K562 (cell line): ENCODE results near the gene SEZ6L. TPM values are rescaled to one million over a fixed set of nuclear protein-coding genes. Genes with fewer than 3 reads are reported as not detected.

Experiments used
- ATAC-seq: fragments of 200-7000 bp; cut with Tn5 transposase; 3 replicates; pipeline ENCODE4 v1.9.1; 2020; ENCODE audit warnings: moderate library complexity
- BruUV-seq: library from RNA; stranded (reverse); fragments of 400-500 nt; replicated peaks from 2 replicates; lab custom pipeline; 2021; lab: Mats Ljungman, UMichigan
- CTCF ChIA-PET: fragments of 300-600 bp; formaldehyde crosslinking; extraction: SDS; loops from one replicate; lab custom pipeline; 2021; ENCODE audit warnings: low intra/inter-chr PET ratio; lab: Yijun Ruan, JAX
- POLR2A ChIA-PET: fragments of 300-600, 350-650 bp; sonication (Branson Sonifier 250); formaldehyde crosslinking; extraction: SDS; loops from one replicate; lab custom pipeline; 2021; ENCODE audit warnings: antibody characterized with exemption, inconsistent platforms; lab: Yijun Ruan, JAX
- DNase-seq, 4 experiments: peaks; one replicate each; pipeline versions ENCODE4 v3.0.0 to v3.0.0-alpha.2; 2011 to 2018; ENCODE audit warnings: low spot score in 3 of 4, mixed read lengths in 3 of 4; ENCODE audit errors: extremely low read depth in 1 of 4
- FAIRE-seq: peaks from 2 replicates; lab custom pipeline; 2011; peaks lifted over from hg19 to GRCh38; lab: Jason Lieb, UNC
- H2AFZ ChIP-seq: 2 replicates; pipeline ENCODE4 v1.6.0; 2011; ENCODE audit warnings: low read depth, low read length, control low read depth, inconsistent platforms
- H3K27ac ChIP-seq: fragments of 200-600 bp; 3 replicates; pipeline ENCODE4 v1.8.0; 2011; ENCODE audit warnings: low read depth, mild to moderate bottlenecking, control low read depth, inconsistent platforms, low read length, moderate library complexity, mixed read lengths; ENCODE audit errors: extremely low read depth
- H3K27me3 ChIP-seq, 2 experiments: fragments of 300-600 bp in 1 of 2; 2 replicates in 1 of 2; 3 replicates in 1 of 2; pipeline versions ENCODE4 v1.6.0 to v1.8.0; 2011; ENCODE audit warnings: inconsistent platforms in 2 of 2, low read length in 2 of 2, mild to moderate bottlenecking in 1 of 2, mixed read lengths in 1 of 2, moderate library complexity in 1 of 2; ENCODE audit not compliant: control insufficient read depth in 2 of 2, insufficient read depth in 2 of 2
- H3K36me3 ChIP-seq: fragments of 300-600 bp; 3 replicates; pipeline ENCODE4 v1.8.0; 2011; ENCODE audit warnings: mild to moderate bottlenecking, low read length, inconsistent platforms; ENCODE audit not compliant: control insufficient read depth, insufficient read depth
- H3K4me1 ChIP-seq, 2 experiments: fragments of 200-600 bp in 1 of 2; replicated peaks in 1 of 2; 2 replicates in 1 of 2; 3 replicates in 1 of 2; pipeline versions ENCODE4 v1.5.1 to v1.8.0; 2011; ENCODE audit warnings: inconsistent platforms in 2 of 2, low read length in 2 of 2, mild to moderate bottlenecking in 1 of 2, mixed read lengths in 1 of 2, moderate library complexity in 1 of 2; ENCODE audit not compliant: control insufficient read depth in 2 of 2, insufficient read depth in 2 of 2
- H3K4me2 ChIP-seq: 2 replicates; pipeline ENCODE4 v1.6.1; 2011; ENCODE audit warnings: low read length, control low read depth, inconsistent platforms, mixed read lengths; ENCODE audit not compliant: insufficient read depth
- H3K4me3 ChIP-seq: fragments of 200-600 bp; sonication (generic), shearing (Covaris generic); 2 replicates; pipeline ENCODE4 v1.5.1; 2016; ENCODE audit warnings: control low read depth, inconsistent platforms
- H3K79me2 ChIP-seq: fragments of 200-600 bp; 3 replicates; pipeline ENCODE4 v1.8.0; 2011; ENCODE audit warnings: low read length, inconsistent platforms; ENCODE audit not compliant: control insufficient read depth, insufficient read depth
- H3K9ac ChIP-seq, 2 experiments: 2 replicates each; pipeline versions ENCODE4 v1.6.0 to v1.6.1; 2011; ENCODE audit warnings: low read depth in 2 of 2, low read length in 2 of 2, control low read depth in 1 of 2, inconsistent platforms in 1 of 2, mild to moderate bottlenecking in 1 of 2, mixed read lengths in 1 of 2; ENCODE audit not compliant: insufficient read depth in 1 of 2
- H3K9me1 ChIP-seq: one replicate; pipeline ENCODE4 v1.6.0; 2011; ENCODE audit warnings: inconsistent platforms, mild to moderate bottlenecking, low read length, moderate library complexity; ENCODE audit not compliant: control insufficient read depth, insufficient read depth
- H3K9me3 ChIP-seq: replicated peaks from 2 replicates; pipeline ENCODE4 v1.5.1; 2011; ENCODE audit warnings: low read depth, low read length, inconsistent platforms; ENCODE audit not compliant: control insufficient read depth, insufficient read depth
- H4K20me1 ChIP-seq: replicated peaks from 2 replicates; pipeline ENCODE4 v1.6.1; 2011; ENCODE audit warnings: low read length, inconsistent platforms, mixed read lengths; ENCODE audit not compliant: control insufficient read depth, insufficient read depth
- DMBX1 ChIP-seq: fragments of 250-450 bp; sonication (Bioruptor Pico); IDR thresholded peaks from 2 replicates; pipeline ENCODE4 v1.8.0; 2022; ENCODE audit warnings: inconsistent platforms, mild to moderate bottlenecking, moderate library complexity, borderline replicate concordance
- FIP1L1 ChIP-seq: fragments of 200-400 bp; formaldehyde crosslinking; IDR thresholded peaks from 2 replicates; pipeline ENCODE4 v1.6.1; 2018; ENCODE audit warnings: mild to moderate bottlenecking, low read depth, low read length; ENCODE audit not compliant: poor library complexity, severe bottlenecking
- GATA2 ChIP-seq: sonication (generic); formaldehyde crosslinking; IDR thresholded peaks from 2 replicates; pipeline ENCODE4 v1.4.0; 2020; ENCODE audit warnings: mild to moderate bottlenecking, missing genetic modification reagents
- HNRNPL ChIP-seq: fragments of 200-400 bp; formaldehyde crosslinking; IDR thresholded peaks from 2 replicates; pipeline ENCODE4 v1.6.1; 2017; ENCODE audit warnings: low read depth, mild to moderate bottlenecking, low read length
- KLF10 ChIP-seq: fragments of 250-450 bp; sonication (Bioruptor Pico); IDR thresholded peaks from 2 replicates; pipeline ENCODE4 v1.6.1; 2021; ENCODE audit warnings: matching md5 sums
- RHOXF2B ChIP-seq: fragments of 250-450 bp; sonication (Bioruptor Pico); conservative IDR thresholded peaks from 2 replicates; pipeline ENCODE4 v1.5.1; 2021
- TCF3 ChIP-seq: sonication (generic); formaldehyde crosslinking; IDR thresholded peaks from 2 replicates; pipeline ENCODE4 v1.4.0; 2020; ENCODE audit warnings: mild to moderate bottlenecking, missing genetic modification reagents
- TFAP4 ChIP-seq: sonication (generic); formaldehyde crosslinking; IDR thresholded peaks from 2 replicates; pipeline ENCODE4 v1.8.0; 2022; ENCODE audit warnings: missing genetic modification reagents, mild to moderate bottlenecking, moderate library complexity, borderline replicate concordance
- ZNF316 ChIP-seq: fragments of 450-650 bp; IDR thresholded peaks from 2 replicates; pipeline ENCODE4 v1.6.1; 2016
- ZNF354B ChIP-seq: fragments of 250-450 bp; sonication (Bioruptor Pico); IDR thresholded peaks from 2 replicates; pipeline ENCODE4 v1.4.0; 2020
- ZNF717 ChIP-seq: fragments of 250-450 bp; sonication (Bioruptor Pico); IDR thresholded peaks from 2 replicates; pipeline ENCODE4 v1.5.0; 2021
- ZZZ3 ChIP-seq: fragments of 450-650 bp; IDR thresholded peaks from 2 replicates; pipeline ENCODE4 v1.6.1; 2016; ENCODE audit warnings: antibody characterized with exemption, mild to moderate bottlenecking, moderate library complexity
- WGBS: fragments of 100-300 bp; shearing (Covaris generic); methylation state at CpG from one replicate; pipeline ENCODE4 v1.1.6; 2016; ENCODE audit warnings: low coverage, mixed read lengths; ENCODE audit not compliant: insufficient coverage; ENCODE audit errors: missing lambda C conversion rate; 5-methylcytosine and 5-hydroxymethylcytosine counted together
- in situ Hi-C: fragments of 300-500 bp; cut with MboI; formaldehyde crosslinking; loops from 4 replicates; pipeline ENCODE4 v1.15.0; 2018; ENCODE audit warnings: inconsistent platforms, mixed read lengths
- intact Hi-C: fragments of 100-400 bp; cut with micrococcal nuclease; formaldehyde crosslinking; loops from 2 replicates; pipeline ENCODE4 v1.14.2; 2022
- polyA plus RNA-seq, 8 experiments: library from polyadenylated mRNA; depleted of rRNA in 4 of 8; stranded (reverse) in 5 of 8; unstranded in 3 of 8; fragments of >200 nt; fragmentation: Nextera tagmentation in 2 of 8; fragmentation: Illumina TruSeq in 1 of 8; extraction: Ambion mirVana in 2 of 8; extraction: Trizol in 1 of 8; gene quantifications; 2 replicates each; pipeline versions ENCODE4 v1.2.1 to v1.2.3, GENCODE V29; 2011 to 2014; ENCODE audit warnings: inconsistent platforms in 1 of 8, missing spikeins in 1 of 8
- total RNA-seq, 7 experiments: library from RNA; depleted of rRNA in 6 of 7; stranded (reverse); fragments of >200 nt in 6 of 7; fragmentation: Illumina TruSeq in 2 of 7; extraction: Trizol in 2 of 7; gene quantifications; 2 replicates each; pipeline versions ENCODE4 v1.2.1 to v1.2.3, GENCODE V29; 2011 to 2021; ENCODE audit warnings: low replicate concordance in 1 of 7

The SEZ6L gene
- total and polyA plus RNA-seq, 9 of the 15 experiments (the other 6 are each of a cell fraction or from before 2014, with no cell fraction given), result not detected

- no peak for FAIRE-seq
- no peak for DNase-seq
- WGBS, result 0% methylated on average over 6 of the region's 6 CpGs
These were observed 102.2 kb downstream of the SEZ6L start for GRCh38 chr22:26271427-26271826.

More at GRCh38 chr22:26271427-26271826, 102.2 kb downstream of the SEZ6L start:
- ATAC-seq, result no peak
- no peak overlapping the region for H3K4me3 ChIP-seq
- CTCF ChIA-PET, result no interaction called here
- no peak overlapping the region for H3K4me2 ChIP-seq
- no peaks in the 10 kb centered on the region for H3K27me3 ChIP-seq
- H3K4me1 ChIP-seq, result no peaks in the 10 kb centered on the region
- no peaks in the 10 kb centered on the region for H3K79me2 ChIP-seq
- POLR2A ChIA-PET, result no interaction called here
- intact Hi-C loops, result no loop called here
- no peaks in the 10 kb centered on the region for H3K9me3 ChIP-seq
- in situ Hi-C loops, result no loop called here
- no peaks in the 10 kb centered on the region for H3K36me3 ChIP-seq
- TF ChIP-seq HNRNPL, result no peak
- no peak for TF ChIP-seq TFAP4
- TF ChIP-seq TCF3 (CRISPR knock-in tag), result no peak
- TF ChIP-seq ZNF717 (CRISPR knock-in tag), result no peak
- TF ChIP-seq DMBX1 (CRISPR knock-in tag), result no peak
- TF ChIP-seq GATA2 (CRISPR knock-in tag), result no peak
- no peak for TF ChIP-seq ZNF354B (CRISPR knock-in tag)
- TF ChIP-seq ZZZ3, result no peak
- TF ChIP-seq RHOXF2B (CRISPR knock-in tag), result no peak
- no peak for TF ChIP-seq ZNF316
- no peak for TF ChIP-seq FIP1L1
- TF ChIP-seq KLF10, result no peak
- H3K27ac ChIP-seq, result no peak overlapping the region
- H3K9ac ChIP-seq, result no peak overlapping the region
- H4K20me1 ChIP-seq, result no peaks in the 10 kb centered on the region
- no peaks in the 10 kb centered on the region for H3K9me1 ChIP-seq
- no TSS peak for BruUV-seq
- H2AFZ ChIP-seq, result no peak overlapping the region
